SIG-M5 treated with dmso at 0.1 percent for 504 hours (cell line): ENCODE results near the gene CPS1.

Experiments used
- DNase-seq: peaks from one replicate; lab custom pipeline; 2025; ENCODE audit not compliant: unreplicated experiment; lab: John Stamatoyannopoulos, UW

The CPS1 gene

GRCh38 chr2:210604666-210605065 lies 48.3 kb downstream of the CPS1 start:
- no peak for DNase-seq

- DNase-seq = no peak
Measured at GRCh38 chr2:210606001-210606400, 49.6 kb downstream of the CPS1 start.

GRCh38 chr2:210611466-210611865 lies 55.1 kb downstream of the CPS1 start:
- no peak for DNase-seq

- no peak for DNase-seq
Measured at GRCh38 chr2:210616074-210616473, 59.7 kb downstream of the CPS1 start.

- DNase-seq = no peak
Measured at GRCh38 chr2:210617318-210617717, 60.9 kb downstream of the CPS1 start.

- peak; percentile 54 for DNase-seq
Measured at GRCh38 chr2:210617732-210618330, 61.4 kb downstream of the CPS1 start.

- no peak for DNase-seq
Measured at GRCh38 chr2:210620456-210620855, 64.1 kb downstream of the CPS1 start.

- no peak for DNase-seq
Measured at GRCh38 chr2:210623506-210623905, 67.1 kb downstream of the CPS1 start.

GRCh38 chr2:210626849-210627248 lies 70.5 kb downstream of the CPS1 start:
- no peak for DNase-seq

GRCh38 chr2:210630873-210631560 lies 74.6 kb downstream of the CPS1 start:
- no peak for DNase-seq

- DNase-seq = no peak
Measured at GRCh38 chr2:210633699-210634098, 77.3 kb downstream of the CPS1 start.

- no peak for DNase-seq
Measured at GRCh38 chr2:210635257-210635656, 78.9 kb downstream of the CPS1 start.

- DNase-seq = no peak
Measured at GRCh38 chr2:210642333-210642732, 85.9 kb downstream of the CPS1 start.

- no peak for DNase-seq
Measured at GRCh38 chr2:210647151-210647550, 90.8 kb downstream of the CPS1 start.

- DNase-seq = no peak
Measured at GRCh38 chr2:210654091-210654490, 97.7 kb downstream of the CPS1 start.

GRCh38 chr2:210655229-210655975 lies 99.0 kb downstream of the CPS1 start:
- no peak for DNase-seq

- DNase-seq = no peak
Measured at GRCh38 chr2:210657874-210658273, 101.5 kb downstream of the CPS1 start.

- DNase-seq = no peak
Measured at GRCh38 chr2:210660751-210661150, 104.4 kb downstream of the CPS1 start.

- no peak for DNase-seq
Measured at GRCh38 chr2:210662560-210662959, 106.2 kb downstream of the CPS1 start.

GRCh38 chr2:210663631-210664089 lies 107.3 kb downstream of the CPS1 start:
- DNase-seq = peak; percentile 45

GRCh38 chr2:210667711-210668110 lies 111.3 kb downstream of the CPS1 start:
- DNase-seq = no peak

- no peak for DNase-seq
Measured at GRCh38 chr2:210671065-210671464, 114.7 kb downstream of the CPS1 start.
